CD4-positive, alpha-beta T cell treated with Interleukin-21 for 1 hour (primary cell): Measurements from ENCODE around the gene PCDHGA1.
A peak's percentile ranks its signal among the peaks of the same experiment; 100 is the strongest.

ENCODE experiments used
- DNase-seq: peaks from one replicate; pipeline ENCODE4 v3.0.0-alpha.2; 2020

The PCDHGA1 gene

GRCh38 chr5:141465351-141465750, 135.0 kb downstream of the PCDHGA1 start:
- no peak for DNase-seq

DNA sequence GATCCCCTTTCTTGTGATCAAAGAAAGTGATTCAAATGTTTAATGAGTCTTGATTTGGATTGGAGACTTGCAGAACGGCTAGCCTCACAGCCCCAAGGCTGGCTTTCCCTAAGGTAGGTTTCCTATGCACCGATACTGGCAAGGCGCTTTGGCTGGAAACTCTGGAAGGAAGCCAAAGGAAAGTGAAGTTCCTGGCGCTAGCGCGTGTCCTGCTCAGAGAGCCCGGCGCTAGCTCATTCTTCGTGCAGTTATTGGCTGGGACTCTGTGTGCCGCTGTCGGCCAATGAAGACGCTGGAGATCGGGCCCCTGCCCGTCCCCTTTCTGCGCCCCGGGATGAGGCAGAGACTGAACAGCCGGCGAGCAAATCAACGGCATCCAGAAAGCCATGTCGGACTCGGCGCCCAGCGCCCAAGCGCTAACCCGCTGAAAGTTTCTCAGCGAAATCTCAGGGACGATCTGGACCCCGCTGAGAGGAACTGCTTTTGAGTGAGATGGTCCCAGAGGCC, 145.4 kb downstream of the PCDHGA1 start, which contains the start of gene PCDHGC3:
TSS of gene PCDHGC3 (plus strand) at position 342 of the 507 bp plus-strand sequence. CDS start at position 493, 151 bp downstream.
- DNase-seq: peak; percentile 28

DNA sequence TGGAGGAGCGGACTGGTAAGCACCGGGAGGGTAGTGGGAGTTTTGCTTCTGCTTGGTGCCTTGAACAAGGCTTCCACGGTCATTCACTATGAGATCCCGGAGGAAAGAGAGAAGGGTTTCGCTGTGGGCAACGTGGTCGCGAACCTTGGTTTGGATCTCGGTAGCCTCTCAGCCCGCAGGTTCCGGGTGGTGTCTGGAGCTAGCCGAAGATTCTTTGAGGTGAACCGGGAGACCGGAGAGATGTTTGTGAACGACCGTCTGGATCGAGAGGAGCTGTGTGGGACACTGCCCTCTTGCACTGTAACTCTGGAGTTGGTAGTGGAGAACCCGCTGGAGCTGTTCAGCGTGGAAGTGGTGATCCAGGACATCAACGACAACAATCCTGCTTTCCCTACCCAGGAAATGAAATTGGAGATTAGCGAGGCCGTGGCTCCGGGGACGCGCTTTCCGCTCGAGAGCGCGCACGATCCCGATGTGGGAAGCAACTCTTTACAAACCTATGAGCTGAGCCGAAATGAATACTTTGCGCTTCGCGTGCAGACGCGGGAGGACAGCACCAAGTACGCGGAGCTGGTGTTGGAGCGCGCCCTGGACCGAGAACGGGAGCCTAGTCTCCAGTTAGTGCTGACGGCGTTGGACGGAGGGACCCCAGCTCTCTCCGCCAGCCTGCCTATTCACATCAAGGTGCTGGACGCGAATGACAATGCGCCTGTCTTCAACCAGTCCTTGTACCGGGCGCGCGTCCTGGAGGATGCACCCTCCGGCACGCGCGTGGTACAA, 146.0 kb downstream of the PCDHGA1 start:
- DNase-seq: no peak

DNA sequence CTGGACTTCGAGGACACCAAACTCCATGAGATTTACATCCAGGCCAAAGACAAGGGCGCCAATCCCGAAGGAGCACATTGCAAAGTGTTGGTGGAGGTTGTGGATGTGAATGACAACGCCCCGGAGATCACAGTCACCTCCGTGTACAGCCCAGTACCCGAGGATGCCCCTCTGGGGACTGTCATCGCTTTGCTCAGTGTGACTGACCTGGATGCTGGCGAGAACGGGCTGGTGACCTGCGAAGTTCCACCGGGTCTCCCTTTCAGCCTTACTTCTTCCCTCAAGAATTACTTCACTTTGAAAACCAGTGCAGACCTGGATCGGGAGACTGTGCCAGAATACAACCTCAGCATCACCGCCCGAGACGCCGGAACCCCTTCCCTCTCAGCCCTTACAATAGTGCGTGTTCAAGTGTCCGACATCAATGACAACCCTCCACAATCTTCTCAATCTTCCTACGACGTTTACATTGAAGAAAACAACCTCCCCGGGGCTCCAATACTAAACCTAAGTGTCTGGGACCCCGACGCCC, 146.8 kb downstream of the PCDHGA1 start:
- DNase-seq: no peak

DNA sequence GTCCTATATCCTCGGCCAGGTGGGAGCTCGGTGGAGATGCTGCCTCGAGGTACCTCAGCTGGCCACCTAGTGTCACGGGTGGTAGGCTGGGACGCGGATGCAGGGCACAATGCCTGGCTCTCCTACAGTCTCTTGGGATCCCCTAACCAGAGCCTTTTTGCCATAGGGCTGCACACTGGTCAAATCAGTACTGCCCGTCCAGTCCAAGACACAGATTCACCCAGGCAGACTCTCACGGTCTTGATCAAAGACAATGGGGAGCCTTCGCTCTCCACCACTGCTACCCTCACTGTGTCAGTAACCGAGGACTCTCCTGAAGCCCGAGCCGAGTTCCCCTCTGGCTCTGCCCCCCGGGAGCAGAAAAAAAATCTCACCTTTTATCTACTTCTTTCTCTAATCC, 147.5 kb downstream of the PCDHGA1 start:
- DNase-seq: no peak

DNA sequence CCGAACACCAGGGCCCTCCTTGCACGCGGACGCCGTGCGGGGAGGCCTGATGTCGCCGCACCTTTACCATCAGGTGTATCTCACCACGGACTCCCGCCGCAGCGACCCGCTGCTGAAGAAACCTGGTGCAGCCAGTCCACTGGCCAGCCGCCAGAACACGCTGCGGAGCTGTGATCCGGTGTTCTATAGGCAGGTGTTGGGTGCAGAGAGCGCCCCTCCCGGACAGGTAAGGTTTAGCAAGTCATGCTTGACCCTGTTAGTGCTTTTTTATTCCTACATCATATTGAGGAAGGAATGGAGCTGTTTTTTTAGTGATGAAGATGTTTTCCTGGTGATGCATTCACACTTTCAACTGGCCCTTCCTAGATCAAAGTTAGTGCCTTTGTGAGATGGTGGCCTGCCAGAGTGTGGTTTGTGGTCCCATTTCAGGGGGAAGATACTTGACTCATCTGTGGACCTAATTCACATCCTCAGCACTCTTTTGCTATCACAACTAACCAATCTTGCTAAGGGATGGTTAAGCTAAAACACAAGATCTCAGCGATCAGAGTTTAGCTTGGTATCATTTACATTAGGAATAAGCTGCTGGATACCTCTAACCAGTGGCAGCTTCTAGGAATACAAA, 148.1 kb downstream of the PCDHGA1 start:
- no peak for DNase-seq

DNA sequence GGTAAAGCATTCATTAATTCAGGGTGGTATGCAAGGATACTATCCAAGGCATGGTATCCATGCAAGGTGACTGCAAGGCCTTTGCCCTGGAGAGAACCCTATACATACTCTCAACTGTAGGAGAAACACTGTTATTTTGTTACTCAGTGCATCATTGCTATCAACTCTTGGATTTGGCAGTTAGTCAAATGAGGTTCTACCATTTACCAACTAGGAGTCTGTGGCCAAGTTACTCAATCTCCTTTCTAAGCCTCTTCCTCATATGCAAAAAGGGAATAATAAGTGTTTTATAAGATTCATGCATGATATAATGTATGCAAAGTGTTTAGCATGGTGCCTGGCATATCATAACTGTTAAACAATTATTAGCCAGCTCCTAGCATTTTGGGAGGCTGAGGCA, 149.5 kb downstream of the PCDHGA1 start:
- DNase-seq: no peak

DNA sequence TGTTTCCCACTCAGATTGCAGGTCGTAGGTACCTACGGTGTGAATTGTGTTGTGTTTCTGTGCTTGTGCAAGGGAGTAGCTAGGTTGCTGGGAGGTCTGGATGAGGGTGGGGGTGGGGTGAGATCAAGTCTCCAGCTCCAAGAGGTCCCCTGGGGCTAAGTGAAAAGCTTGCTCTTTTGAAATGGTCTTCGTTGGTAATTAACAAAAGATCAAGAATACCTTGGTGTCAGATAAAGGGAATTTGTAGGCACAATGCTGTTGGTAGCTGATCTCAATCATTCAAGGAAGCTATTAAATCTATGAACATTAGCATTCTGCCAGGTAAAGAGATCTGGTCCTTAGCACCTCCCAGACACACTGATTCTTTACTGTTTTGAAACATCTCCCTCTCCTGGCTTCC, 153.6 kb downstream of the PCDHGA1 start:
- DNase-seq: no peak

DNA sequence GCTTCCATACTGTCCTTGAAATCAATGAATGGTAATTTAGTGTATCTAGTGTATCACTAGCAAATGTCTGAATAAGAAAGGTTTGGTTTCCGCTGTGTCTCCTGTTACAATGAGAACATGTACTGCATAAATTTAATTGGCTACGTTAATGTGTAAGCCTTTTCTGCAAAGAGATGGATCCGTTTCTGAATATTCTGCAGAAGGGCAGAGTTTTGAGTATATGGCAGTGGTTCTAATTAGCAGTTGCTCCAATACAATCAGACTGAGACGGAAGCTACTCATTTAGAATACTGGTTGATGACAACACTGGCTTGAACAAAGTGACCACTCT, 154.0 kb downstream of the PCDHGA1 start:
- DNase-seq: no peak

GRCh38 chr5:141484641-141485311, 154.5 kb downstream of the PCDHGA1 start, which contains the start of gene PCDHGC4:
PCDHGC4 (plus strand) TSS chr5:141485030; CDS start chr5:141485174, 144 bp downstream.
- no peak for DNase-seq

DNA sequence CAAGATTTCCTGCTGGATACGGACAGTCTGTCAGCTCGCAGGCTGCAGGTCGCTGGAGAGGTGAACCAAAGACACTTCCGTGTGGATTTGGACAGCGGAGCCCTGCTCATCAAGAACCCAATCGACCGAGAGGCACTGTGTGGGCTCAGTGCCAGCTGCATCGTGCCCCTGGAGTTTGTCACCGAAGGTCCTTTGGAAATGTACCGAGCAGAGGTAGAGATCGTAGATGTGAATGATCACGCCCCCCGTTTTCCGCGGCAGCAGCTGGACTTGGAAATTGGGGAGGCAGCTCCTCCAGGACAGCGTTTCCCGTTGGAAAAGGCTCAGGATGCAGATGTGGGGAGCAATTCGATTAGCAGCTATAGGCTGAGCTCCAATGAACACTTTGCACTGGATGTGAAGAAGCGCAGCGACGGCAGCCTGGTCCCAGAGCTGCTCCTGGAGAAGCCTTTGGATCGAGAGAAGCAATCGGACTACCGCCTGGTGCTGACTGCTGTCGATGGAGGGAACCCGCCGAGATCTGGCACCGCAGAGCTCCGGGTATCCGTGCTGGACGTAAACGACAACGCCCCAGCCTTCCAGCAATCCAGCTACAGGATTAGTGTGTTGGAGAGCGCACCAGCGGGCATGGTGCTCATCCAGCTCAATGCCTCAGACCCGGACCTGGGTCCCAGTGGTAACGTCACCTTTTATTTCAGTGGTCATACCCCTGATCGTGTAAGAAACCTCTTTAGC, 155.2 kb downstream of the PCDHGA1 start:
- DNase-seq: no peak

- DNase-seq: no peak
Observed at GRCh38 chr5:141486091-141486490, 155.8 kb downstream of the PCDHGA1 start.

DNA sequence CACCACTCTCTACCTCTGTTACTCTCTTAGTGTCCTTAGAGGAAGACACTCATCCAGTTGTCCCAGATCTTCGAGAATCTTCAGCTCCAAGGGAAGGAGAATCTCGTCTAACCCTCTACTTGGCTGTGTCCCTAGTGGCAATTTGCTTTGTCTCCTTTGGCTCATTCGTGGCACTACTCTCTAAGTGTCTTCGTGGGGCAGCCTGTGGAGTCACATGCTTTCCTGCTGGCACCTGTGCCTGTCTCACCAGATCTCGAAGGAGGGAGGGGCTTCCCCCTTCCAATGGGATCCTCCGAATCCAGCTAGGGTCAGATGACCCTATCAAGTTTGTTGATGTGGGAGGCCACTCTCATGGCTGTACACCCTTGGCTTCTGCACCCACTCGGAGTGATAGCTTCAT, 156.8 kb downstream of the PCDHGA1 start:
- DNase-seq: no peak

- DNase-seq: no peak
Observed at GRCh38 chr5:141488591-141489561, 158.6 kb downstream of the PCDHGA1 start, which contains the start of gene PCDHGC5. PCDHGC5 (plus strand) TSS chr5:141489081; CDS start chr5:141489241, 160 bp downstream.

DNA sequence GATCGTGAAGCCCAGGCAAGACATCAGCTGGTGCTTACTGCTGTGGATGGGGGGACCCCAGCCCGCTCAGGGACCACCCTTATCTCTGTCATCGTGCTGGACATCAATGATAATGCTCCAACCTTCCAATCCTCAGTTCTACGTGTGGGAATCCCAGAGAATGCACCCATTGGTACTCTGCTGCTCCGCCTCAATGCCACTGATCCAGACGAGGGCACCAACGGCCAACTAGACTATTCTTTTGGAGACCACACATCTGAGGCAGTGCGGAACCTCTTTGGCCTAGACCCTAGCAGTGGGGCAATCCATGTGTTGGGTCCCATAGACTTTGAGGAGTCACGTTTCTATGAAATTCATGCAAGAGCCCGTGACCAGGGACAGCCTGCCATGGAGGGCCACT, 159.5 kb downstream of the PCDHGA1 start:
- DNase-seq: no peak

GRCh38 chr5:141490271-141490670, 160.0 kb downstream of the PCDHGA1 start:
- no peak for DNase-seq

- no peak for DNase-seq
Observed at GRCh38 chr5:141490771-141491170, 160.5 kb downstream of the PCDHGA1 start.

- DNase-seq: no peak
Observed at GRCh38 chr5:141491323-141492167, 161.2 kb downstream of the PCDHGA1 start.

GRCh38 chr5:141492168-141492885, 162.0 kb downstream of the PCDHGA1 start:
- no peak for DNase-seq
